Measurements from ENCODE around the gene TFR2. TPM values are rescaled to one million over a fixed set of nuclear protein-coding genes. Genes with fewer than 3 reads are reported as not detected.

TFR2 gene
- total and polyA plus RNA-seq, 2 donors (not counting 1 experiment from before 2014, with no cell fraction given) = 0.16 TPM; not detected in 1

- no peak overlapping the region for H3K9ac ChIP-seq (ENCODE audit: insufficient read depth, low read length)
- H3K79me2 ChIP-seq (ENCODE audit: control insufficient read depth, insufficient read depth, low read length) = no peaks in the 10 kb centered on the region
- no peak for DNase-seq (ENCODE audit: low read depth in 2 of 2)
- no peak overlapping the region for H3K27ac ChIP-seq (ENCODE audit: insufficient read depth, low read length)
- H2AFZ ChIP-seq (ENCODE audit: low read length) = no peak overlapping the region
- no peaks in the 10 kb centered on the region for H3K4me1 ChIP-seq (ENCODE audit: control insufficient read depth, extremely low read depth, insufficient read depth, low read length)
- no peak overlapping the region for H3K4me2 ChIP-seq (ENCODE audit: extremely low read depth, insufficient read depth, low read length)
- no peaks in the 10 kb centered on the region for H3K9me3 ChIP-seq (ENCODE audit: control insufficient read depth, insufficient read depth, low read depth, low read length)
- H3K4me3 ChIP-seq (replicated peaks in 1 of 4; ENCODE audit: control extremely low read depth in 1 of 4, insufficient read depth in 1 of 4, low read depth in 3 of 4, low read length in 4 of 4) = no peak overlapping the region
- peaks cover 16% of the 10 kb centered on the region for H3K27me3 ChIP-seq (ENCODE audit: control insufficient read depth, insufficient read depth, low read length)
- H3K36me3 ChIP-seq (ENCODE audit: control insufficient read depth, insufficient read depth, low read length) = no peaks in the 10 kb centered on the region
- no peaks in the 10 kb centered on the region for H4K20me1 ChIP-seq (ENCODE audit: control insufficient read depth, extremely low read depth, insufficient read depth, low read length)
- TF ChIP-seq EZH2 (IDR thresholded peaks at IDR 0.05; ENCODE audit: low read length, missing control alignments) (no peak), CTCF (conservative IDR thresholded peaks at IDR 0.05 in 1 of 2, IDR thresholded peaks at IDR 0.05 in 1 of 2; ENCODE audit: low read depth in 1 of 2, low read length in 2 of 2) (no peak)
These were observed 11.3 kb downstream of the TFR2 start for GRCh38 chr7:100630066-100630465.

GRCh38 chr7:100629117-100629716 is 12.1 kb downstream of the TFR2 start:
- H3K36me3 ChIP-seq (ENCODE audit: control insufficient read depth, insufficient read depth, low read length) = no peaks in the 10 kb centered on the region
- no peak overlapping the region for H3K4me3 ChIP-seq (replicated peaks in 1 of 4; ENCODE audit: control extremely low read depth in 1 of 4, insufficient read depth in 1 of 4, low read depth in 3 of 4, low read length in 4 of 4)
- H3K27ac ChIP-seq (ENCODE audit: insufficient read depth, low read length) = no peak overlapping the region
- H3K79me2 ChIP-seq (ENCODE audit: control insufficient read depth, insufficient read depth, low read length) = no peaks in the 10 kb centered on the region
- H2AFZ ChIP-seq (ENCODE audit: low read length) = no peak overlapping the region
- no peaks in the 10 kb centered on the region for H3K9me3 ChIP-seq (ENCODE audit: control insufficient read depth, insufficient read depth, low read depth, low read length)
- no peak overlapping the region for H3K4me2 ChIP-seq (ENCODE audit: extremely low read depth, insufficient read depth, low read length)
- no peak for DNase-seq (ENCODE audit: low read depth in 2 of 2)
- H3K4me1 ChIP-seq (ENCODE audit: control insufficient read depth, extremely low read depth, insufficient read depth, low read length) = no peaks in the 10 kb centered on the region
- H3K9ac ChIP-seq (ENCODE audit: insufficient read depth, low read length) = no peak overlapping the region
- H3K27me3 ChIP-seq (ENCODE audit: control insufficient read depth, insufficient read depth, low read length) = peaks cover 12% of the 10 kb centered on the region
- peak in 1 of 2 donors; percentile 46 for TF ChIP-seq CTCF (conservative IDR thresholded peaks at IDR 0.05 in 1 of 2, IDR thresholded peaks at IDR 0.05 in 1 of 2; ENCODE audit: low read depth in 1 of 2, low read length in 2 of 2)
- no peak for TF ChIP-seq EZH2 (IDR thresholded peaks at IDR 0.05; ENCODE audit: low read length, missing control alignments)
- H4K20me1 ChIP-seq (ENCODE audit: control insufficient read depth, extremely low read depth, insufficient read depth, low read length) = no peaks in the 10 kb centered on the region

- no peaks in the 10 kb centered on the region for H3K36me3 ChIP-seq (ENCODE audit: control insufficient read depth, insufficient read depth, low read length)
- TF ChIP-seq EZH2 (IDR thresholded peaks at IDR 0.05; ENCODE audit: low read length, missing control alignments) (no peak), CTCF (conservative IDR thresholded peaks at IDR 0.05 in 1 of 2, IDR thresholded peaks at IDR 0.05 in 1 of 2; ENCODE audit: low read depth in 1 of 2, low read length in 2 of 2) (no peak)
- no peak overlapping the region for H3K9ac ChIP-seq (ENCODE audit: insufficient read depth, low read length)
- no peaks in the 10 kb centered on the region for H3K4me1 ChIP-seq (ENCODE audit: control insufficient read depth, extremely low read depth, insufficient read depth, low read length)
- H4K20me1 ChIP-seq (ENCODE audit: control insufficient read depth, extremely low read depth, insufficient read depth, low read length) = no peaks in the 10 kb centered on the region
- H3K4me3 ChIP-seq (replicated peaks in 1 of 4; ENCODE audit: control extremely low read depth in 1 of 4, insufficient read depth in 1 of 4, low read depth in 3 of 4, low read length in 4 of 4) = no peak overlapping the region
- H3K27me3 ChIP-seq (ENCODE audit: control insufficient read depth, insufficient read depth, low read length) = no peaks in the 10 kb centered on the region
- no peak for DNase-seq (ENCODE audit: low read depth in 2 of 2)
- H2AFZ ChIP-seq (ENCODE audit: low read length) = no peak overlapping the region
- no peaks in the 10 kb centered on the region for H3K9me3 ChIP-seq (ENCODE audit: control insufficient read depth, insufficient read depth, low read depth, low read length)
- no peak overlapping the region for H3K27ac ChIP-seq (ENCODE audit: insufficient read depth, low read length)
- H3K79me2 ChIP-seq (ENCODE audit: control insufficient read depth, insufficient read depth, low read length) = no peaks in the 10 kb centered on the region
- no peak overlapping the region for H3K4me2 ChIP-seq (ENCODE audit: extremely low read depth, insufficient read depth, low read length)
These were observed 14.2 kb downstream of the TFR2 start for GRCh38 chr7:100627238-100627549.

Data from fibroblast of lung (primary cell).